Transverse colon (tissue), 4 donors: ENCODE data around the gene MYCBP2.

Experiments used
- EP300 ChIP-seq: sonication (generic); formaldehyde crosslinking; IDR thresholded peaks from one replicate; pipeline ENCODE4 v1.6.1; 2017; ENCODE audit warnings: antibody characterized with exemption, low read depth
- POLR2AphosphoS5 ChIP-seq, 3 donors: sonication (generic); formaldehyde crosslinking; IDR thresholded peaks; one replicate each; pipeline ENCODE4 v1.6.1; 2016; ENCODE audit warnings: antibody characterized with exemption in 3 of 3
- TF ChIP-seq, protein P1 (sequence below), 5 experiments: fragments of 200-600 bp in 3 of 5; fragments of 450-650 bp in 2 of 5; sonication (generic) in 3 of 5; IDR thresholded peaks; 1 replicate in 2 of 5; 2 replicates in 3 of 5; pipeline ENCODE4 v1.5.1; 2016 to 2017; ENCODE audit warnings: antibody characterized with exemption in 5 of 5, inconsistent platforms in 3 of 5, mild to moderate bottlenecking in 2 of 5, moderate library complexity in 1 of 5

DNA sequence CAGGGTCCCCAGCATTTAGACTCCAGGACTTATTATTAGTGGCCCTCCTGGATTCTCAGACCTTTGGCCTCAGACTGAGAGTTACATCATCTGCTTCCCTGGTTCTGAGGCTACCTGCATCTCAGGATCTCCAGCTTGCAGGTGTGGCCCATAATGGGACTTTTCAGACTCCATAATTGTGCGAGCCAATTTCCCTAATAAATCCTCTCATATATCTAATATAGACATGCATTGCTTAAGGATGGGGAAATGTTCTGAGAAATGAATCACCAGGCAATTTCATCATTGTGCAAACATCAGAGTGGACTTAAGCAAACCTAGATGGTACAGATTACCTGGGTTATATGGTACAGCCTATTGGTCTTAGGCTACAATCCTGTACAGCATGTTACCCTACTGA is 183.5 kb downstream of the MYCBP2 start:
- no peak for TF ChIP-seq POLR2AphosphoS5 (IDR thresholded peaks at IDR 0.05)
- TF ChIP-seq, protein P1, sequence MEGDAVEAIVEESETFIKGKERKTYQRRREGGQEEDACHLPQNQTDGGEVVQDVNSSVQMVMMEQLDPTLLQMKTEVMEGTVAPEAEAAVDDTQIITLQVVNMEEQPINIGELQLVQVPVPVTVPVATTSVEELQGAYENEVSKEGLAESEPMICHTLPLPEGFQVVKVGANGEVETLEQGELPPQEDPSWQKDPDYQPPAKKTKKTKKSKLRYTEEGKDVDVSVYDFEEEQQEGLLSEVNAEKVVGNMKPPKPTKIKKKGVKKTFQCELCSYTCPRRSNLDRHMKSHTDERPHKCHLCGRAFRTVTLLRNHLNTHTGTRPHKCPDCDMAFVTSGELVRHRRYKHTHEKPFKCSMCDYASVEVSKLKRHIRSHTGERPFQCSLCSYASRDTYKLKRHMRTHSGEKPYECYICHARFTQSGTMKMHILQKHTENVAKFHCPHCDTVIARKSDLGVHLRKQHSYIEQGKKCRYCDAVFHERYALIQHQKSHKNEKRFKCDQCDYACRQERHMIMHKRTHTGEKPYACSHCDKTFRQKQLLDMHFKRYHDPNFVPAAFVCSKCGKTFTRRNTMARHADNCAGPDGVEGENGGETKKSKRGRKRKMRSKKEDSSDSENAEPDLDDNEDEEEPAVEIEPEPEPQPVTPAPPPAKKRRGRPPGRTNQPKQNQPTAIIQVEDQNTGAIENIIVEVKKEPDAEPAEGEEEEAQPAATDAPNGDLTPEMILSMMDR (IDR thresholded peaks at IDR 0.05), result no peak
- TF ChIP-seq EP300, result no peak
